HG03457 (cell line): Measurements from ENCODE around the gene ALG14.
"Not testable (repeated sequence)": the region's sequence is repeated elsewhere in the genome, so short reads cannot be mapped to it uniquely, and the experiment has no call there.

Source experiments
- ATAC-seq: cut with Tn5 transposase; IDR thresholded peaks from one replicate; pipeline ENCODE4 v1.9.1; 2021; ENCODE audit warnings: moderate number of reproducible peaks; ENCODE audit not compliant: unreplicated experiment

The ALG14 gene

GRCh38 chr1:94961988-94962387, 110.8 kb downstream of the ALG14 start:
- no peak for ATAC-seq

DNA sequence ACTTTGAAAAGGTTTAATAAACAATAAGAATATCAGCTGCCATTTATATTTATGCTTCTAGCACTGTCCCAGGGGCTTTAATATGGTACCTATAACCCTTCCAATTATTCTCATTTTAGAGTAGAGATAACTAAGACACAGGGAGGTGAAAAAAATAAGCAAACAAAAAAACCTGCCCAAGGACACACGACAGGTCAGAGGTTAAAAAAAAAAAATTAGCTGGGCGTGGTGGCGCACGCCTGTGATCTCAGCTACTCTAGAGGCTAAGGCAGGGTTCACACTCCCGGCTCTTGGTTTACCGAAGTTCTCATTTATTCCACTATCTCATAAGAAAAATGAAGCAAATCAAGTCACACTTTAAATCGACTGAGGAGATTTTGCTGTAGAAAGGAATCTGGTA, 111.2 kb downstream of the ALG14 start:
- ATAC-seq: no peak

GRCh38 chr1:94958081-94958480, 114.7 kb downstream of the ALG14 start:
- no peak for ATAC-seq

DNA sequence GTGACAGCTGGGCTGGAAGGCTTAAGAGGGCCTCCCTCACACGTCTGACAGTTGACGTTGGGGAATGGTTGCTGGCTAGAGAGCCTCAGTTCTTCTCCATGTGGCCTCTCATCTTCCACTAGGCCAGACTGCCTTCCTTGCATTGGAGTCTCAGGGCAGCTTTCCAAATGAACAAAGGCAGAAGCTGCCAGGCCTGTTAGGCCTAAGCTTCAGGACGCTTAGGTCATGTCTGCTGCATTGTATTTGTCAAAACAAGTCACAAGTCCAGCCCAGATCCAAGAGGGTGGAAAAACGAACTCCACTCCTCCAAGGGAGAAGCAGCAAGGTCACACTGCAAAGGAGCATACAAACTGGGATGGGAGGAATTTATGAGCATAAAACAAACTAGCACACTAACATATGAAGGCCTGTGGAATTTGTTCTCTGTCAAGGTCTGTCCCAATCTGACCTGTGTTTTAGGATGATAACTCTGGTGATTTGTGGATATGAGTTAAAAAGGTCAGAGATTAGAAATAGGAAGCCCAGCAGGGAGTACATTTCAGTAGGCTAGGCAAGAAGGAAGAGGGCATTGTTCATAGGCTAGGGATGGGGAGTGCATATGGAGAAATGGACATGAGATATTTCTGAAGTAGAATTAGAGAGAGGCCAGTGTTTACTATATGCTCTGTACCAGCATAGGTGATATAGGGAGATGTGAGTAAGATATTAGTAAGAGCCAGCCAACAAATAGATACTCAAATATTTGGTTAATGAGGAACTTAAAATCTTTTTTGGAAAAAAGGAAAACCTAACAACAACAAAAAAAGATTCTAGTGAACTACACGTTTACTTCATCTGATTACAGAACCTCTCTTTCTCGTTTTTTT, 116.8 kb downstream of the ALG14 start:
- no peak for ATAC-seq

DNA sequence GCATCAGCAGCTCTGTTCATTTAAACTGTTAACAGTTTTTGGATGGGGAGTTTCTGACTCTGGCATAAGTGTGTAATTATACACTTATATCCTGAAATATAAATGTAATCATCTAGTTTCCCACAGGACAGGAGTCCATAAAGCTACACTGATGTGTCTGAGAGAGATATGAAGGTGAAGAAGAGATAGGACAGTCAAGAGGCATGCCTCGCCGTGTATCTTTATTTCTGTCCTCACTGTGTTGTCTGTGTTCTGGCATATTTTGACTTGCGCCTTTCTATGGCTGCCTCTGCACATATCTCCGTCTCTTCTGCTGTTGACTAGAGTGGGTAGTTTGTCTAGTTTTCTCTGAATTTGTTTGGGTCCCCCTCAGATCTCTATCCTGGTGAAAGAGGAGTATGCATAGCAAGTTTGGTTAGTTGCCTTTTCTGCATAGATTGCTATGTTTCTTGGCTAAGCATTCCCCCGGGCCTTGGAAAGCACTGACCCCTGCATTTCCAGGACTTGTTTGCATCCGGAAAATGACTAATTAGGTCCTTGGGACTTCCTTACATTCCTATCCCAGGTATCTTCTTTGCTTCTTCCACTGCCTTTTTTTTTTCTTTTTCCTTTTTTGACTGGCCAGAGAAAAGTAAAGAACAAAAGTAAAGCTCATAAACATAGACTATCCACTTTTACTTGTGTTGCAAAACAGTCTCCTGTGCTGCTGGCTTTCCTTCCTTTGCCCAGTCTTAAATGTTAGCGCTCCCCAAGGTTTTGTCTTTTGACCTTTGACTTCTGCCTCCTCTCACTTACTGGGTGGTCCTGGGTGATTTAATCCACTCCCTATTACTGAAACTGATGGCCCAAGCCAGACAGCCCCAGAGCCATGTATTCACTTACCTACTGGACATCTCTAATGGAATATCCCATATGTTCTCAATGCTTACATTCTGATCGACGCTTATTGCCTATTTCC, 118.2 kb downstream of the ALG14 start:
- ATAC-seq: no peak

DNA sequence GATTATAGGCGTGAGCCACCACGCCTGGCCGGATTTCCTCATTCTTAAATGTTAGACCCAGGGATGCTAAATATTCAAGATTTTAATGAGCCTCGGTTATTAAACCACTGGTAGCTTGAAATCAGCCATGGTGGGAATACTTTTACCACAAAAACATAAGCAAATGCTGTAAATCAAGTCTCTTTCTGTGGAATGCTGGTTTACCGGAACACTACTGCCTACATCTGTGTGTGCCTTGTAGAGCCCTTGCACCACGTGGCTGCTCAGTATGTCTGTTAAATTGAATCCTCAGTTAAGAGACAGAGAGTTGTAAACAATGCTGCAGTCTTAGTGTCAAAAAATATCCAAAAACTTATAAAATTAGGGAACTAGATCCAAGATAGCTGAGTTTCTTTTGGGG, 119.0 kb downstream of the ALG14 start:
- no peak for ATAC-seq

DNA sequence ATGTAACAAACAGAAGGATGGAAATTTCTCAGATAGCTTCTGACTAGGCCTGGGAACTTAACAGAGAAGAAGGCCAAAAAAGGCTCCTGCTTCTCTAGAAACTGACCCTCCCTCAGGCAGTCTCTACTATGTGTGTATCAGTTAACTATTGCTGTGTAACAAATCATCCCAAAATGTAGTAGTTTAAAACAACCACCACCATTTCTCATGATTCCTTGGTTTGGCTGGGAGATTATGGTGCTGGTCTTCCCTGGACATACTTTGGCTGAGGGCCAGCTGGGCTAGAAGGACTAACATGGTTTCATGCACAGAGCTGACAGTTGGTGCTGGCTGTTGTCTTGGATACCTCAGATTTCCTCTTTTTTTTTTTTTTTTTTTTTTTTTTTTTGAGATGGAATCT, 119.6 kb downstream of the ALG14 start:
- no peak for ATAC-seq

- ATAC-seq: no peak
These were observed 120.2 kb downstream of the ALG14 start for GRCh38 chr1:94952539-94952938.

- no peak for ATAC-seq
These were observed 121.1 kb downstream of the ALG14 start for GRCh38 chr1:94951509-94952208.

GRCh38 chr1:94951046-94951445, 121.7 kb downstream of the ALG14 start:
- ATAC-seq: no peak

DNA sequence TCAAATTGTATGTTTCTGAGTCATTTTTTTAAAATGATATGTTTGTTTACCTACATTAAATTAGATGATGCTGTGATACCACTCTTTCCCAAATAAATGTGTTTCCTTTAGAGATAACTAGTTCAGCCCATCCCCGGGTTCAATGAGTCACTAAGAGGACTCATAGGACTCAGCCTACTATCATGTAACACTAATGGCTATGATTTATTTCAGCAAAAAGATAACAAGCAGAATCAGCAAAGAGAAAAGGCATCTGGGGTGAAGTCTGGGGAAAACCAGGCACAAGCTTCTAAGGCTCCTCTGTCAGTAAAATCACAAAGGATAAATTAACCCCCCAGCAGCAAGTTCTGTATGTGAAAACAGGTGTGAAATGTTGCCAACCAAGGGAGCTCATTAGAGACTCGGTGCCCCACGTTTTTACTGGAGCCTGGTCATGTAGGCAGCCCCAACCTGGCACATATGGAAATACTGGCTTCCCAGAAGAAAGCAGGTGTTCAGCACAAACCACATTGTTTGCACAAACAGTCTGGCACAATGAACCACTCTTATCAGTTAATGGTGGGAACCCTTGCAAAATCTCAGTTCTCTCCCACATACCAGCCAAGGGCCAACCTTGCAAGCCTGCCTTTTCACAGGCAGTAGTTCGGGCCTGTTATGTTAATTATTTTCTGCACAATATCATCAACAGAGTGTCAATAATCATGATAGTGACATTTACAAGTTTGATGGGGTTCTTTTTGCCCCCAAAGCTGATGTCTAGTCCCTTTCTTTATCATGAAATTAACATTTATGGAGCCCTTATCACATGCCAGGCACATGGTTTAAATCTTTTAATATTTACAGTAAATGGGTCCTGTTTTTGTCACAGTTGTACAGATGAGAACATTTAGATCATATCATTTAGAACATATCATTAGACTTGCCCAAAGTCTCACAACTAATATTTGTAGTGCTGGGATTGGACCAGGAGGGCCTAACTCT, 122.8 kb downstream of the ALG14 start:
- no peak for ATAC-seq

DNA sequence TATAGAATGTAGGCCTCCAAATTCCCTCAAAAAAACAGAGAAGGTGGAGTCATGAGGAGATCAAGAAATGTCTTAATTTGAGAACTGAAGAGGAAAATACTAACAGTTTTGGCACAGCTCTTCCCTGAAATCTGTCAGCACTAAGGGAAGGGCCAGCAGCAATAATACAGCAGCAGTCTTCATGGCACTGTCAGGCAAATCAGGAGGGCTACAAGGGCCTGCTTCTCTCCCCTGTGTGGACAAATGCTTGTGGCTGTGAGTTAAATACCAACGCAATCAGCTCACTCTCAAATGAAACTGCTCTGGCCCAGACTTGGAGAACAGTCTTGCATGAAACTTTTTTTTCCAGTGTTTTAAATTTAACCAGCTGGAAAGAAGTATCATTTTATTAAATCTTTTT, 125.3 kb downstream of the ALG14 start:
- no peak for ATAC-seq

GRCh38 chr1:94946886-94947285, 125.9 kb downstream of the ALG14 start:
- no peak for ATAC-seq

GRCh38 chr1:94942171-94943128, 130.3 kb downstream of the ALG14 start:
- no peak for ATAC-seq

- not testable (repeated sequence) for ATAC-seq
These were observed 131.3 kb downstream of the ALG14 start for GRCh38 chr1:94941480-94941879.

DNA sequence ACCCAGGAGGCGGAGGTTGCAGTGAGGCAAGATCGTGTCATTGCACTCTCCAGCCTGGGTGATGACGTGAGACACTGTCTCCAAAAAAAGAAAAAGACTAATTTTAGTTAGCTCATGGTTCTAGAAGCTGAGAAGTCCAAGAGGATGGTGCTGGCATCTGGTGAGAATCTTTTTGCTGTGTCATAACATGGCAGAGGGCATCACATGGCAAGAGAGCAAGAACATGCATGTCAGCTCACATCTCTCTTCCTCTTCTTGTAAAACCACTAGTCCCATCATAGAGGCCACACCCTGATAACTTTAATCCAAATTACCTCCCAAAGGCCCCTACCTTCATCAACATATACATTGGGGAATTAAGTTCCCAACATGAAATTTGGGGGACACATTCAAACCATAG, 132.0 kb downstream of the ALG14 start:
- ATAC-seq: no peak

- ATAC-seq: no peak
These were observed 134.9 kb downstream of the ALG14 start for GRCh38 chr1:94937820-94938219.

DNA sequence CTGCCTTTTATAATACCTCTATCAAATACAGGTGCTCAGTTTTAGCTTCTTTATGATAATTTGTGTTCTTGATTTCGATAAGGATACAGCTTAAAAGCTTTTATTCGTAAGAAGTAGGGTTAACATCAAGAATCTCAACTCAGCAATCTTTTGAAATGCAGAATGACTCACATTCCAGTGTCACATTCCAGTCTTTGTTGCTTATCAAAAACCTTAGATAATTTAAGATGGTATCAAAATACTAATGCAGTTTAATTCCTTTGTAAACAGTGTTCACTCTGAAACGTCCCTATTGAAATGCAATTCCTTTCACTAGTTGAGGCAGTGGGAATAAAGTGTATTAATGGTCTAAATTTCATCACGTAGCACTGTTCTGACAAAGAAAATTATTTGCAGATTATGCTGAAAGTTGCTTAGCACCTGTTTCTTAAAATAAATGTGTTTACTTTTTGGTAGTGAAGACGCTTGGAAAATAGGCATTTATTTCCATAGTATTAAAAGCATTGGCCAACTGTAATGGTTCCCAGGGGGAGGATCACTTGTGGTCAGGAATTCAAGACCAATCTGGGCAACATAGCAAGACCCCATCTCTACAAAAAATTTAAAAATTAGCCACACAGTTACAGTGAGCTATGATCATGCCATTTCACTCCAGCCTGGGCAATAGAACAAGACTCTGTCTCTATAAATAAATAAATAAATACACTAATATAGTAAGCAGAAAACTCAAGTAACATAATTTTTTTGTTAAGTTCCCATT, 135.7 kb downstream of the ALG14 start:
- ATAC-seq: no peak
